HG03432 (cell line): Measurements from ENCODE around the gene DDB1.

Experiments
- ATAC-seq: cut with Tn5 transposase; IDR thresholded peaks from one replicate; pipeline ENCODE4 v1.9.1; 2021; ENCODE audit warnings: mild to moderate bottlenecking, moderate library complexity; ENCODE audit not compliant: unreplicated experiment

DDB1 gene

DNA sequence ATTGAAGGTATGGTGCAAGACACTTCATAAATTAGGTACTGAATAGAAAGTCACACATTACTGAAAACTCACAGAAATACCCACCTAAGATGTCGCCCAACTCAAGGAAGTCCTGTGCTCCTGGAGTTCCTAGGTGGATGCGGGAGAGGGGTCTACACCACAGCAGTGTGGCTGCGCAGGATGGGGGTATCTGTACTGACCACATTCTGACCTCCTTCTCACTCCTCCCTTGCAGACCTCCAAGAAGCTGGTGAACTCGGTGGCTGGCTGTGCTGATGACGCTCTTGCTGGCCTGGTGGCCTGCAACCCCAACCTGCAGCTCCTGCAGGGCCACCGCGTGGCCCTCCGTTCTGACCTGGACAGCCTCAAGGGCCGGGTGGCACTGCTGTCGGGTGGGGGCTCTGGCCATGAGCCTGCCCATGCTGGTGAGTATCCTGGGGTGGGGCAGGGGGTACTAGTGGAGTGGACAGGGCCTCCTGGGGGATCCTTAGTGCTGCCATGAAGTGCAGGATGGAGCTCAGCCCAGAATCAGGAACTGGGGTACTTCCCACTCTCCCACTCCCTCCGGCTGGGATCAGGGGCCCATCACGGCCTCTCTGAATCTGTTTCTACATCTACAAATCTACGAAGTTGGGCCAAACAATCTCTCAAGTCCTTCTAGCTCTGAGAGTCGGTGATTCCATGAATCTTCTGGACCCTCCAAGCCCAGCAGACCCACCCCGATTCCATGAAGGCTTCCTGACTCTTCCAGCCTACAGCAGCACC, 5.0 kb upstream of the DDB1 start:
- ATAC-seq: no peak

DNA sequence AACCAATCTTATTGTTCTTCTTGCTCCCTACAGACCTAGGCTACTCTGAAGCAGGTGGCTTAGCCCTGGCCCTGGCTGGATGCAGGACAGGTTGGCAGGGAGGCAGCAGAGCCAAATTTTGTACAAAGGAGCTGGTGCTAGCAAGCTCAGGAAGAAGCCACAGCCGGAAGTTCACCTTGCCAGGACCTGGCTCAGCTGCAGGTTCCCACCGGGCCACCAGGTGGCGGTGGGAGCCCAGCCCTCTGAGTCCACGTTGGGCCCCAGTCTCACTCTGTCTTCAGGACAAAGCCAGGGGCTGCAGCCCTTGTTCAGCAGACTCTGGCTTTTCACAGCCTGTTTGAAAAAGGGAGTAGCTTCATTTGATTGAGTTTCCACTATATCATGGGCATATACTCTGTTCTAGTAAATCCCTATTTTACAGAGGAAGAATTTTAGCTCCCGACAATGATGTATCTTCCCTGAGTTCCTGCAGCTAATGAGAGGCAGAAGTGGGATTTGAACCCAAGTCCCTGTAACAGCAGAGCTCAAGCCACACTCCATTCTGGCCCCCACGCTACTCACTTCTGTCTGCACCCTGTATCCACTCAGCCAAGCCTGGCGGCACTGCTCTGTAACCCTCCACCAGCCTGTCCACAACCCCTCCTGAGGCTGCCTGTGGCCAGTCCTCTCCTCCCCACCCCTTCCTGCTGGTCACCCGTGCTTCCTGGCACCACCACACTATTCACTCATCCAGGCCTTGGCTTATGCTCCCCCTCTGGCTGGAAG, 3.4 kb upstream of the DDB1 start:
- peak; percentile 56 for ATAC-seq

DNA sequence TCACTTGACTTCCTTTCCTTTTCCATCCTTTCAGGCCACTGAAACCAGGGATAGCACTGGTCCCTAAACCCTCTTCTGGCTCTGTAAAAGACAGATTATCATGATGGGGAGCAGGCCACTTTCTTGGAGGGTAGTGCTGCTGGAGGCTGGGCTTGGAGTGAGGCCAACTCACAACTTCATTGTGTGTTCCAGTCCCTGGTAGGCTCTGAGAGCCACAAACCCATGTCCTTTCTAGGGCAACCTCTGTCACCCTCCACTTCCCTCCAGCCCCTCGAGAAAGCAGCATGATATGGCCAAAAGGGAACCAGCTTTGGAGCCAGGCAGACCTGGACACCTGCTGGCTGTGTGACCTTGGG, 2.4 kb upstream of the DDB1 start:
- ATAC-seq: no peak

GRCh38 chr11:61334434-61335354, 1.8 kb upstream of the DDB1 start:
- no peak for ATAC-seq

DNA sequence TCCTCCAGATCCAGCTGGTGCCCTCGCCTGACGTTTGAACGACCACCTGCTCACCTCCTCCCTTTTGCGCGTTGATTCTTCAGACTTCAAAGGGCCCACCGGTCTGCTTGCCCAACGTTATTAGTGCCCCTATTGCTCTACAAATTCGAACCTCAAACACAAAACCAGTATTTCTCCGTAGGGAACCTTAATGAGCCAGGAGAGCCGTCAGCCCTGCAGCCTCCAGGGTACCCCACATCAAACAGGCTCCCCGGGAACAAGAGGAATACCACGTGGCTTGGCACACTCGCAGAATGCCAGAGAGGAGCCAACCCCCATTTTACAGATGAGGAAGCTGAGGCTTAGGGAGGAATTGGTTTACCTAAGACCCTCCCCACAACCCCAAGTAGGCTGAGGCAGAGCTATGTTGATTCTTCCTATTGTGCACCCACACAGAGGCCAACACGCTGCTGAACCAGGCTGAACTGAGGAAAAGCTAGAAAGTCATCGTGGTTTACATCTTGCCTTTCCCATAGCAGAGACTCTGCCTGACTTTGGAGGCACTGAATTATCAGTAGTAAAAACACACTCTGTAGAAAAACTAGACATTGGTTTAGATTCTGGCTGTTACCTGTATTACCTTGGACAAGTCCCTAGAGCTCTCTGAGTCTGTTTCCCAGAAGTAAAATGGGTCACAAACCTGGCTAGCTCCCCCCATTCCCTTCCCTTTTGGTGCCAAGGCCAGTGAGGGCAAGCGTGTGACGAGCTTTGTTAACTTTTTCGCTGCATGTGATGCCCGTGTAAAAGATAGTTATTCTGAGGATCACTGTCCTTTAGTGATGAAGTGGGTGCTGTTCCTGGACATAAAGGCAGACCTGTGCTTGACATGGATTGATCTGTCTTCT, 887 bp upstream of the DDB1 start:
- ATAC-seq: peak; percentile 5

GRCh38 chr11:61332281-61332796, 566 bp downstream of the DDB1 start:
- no peak for ATAC-seq

GRCh38 chr11:61331651-61332050, 1.3 kb downstream of the DDB1 start:
- no peak for ATAC-seq

- ATAC-seq: no peak
Observed at GRCh38 chr11:61329871-61330270, 3.0 kb downstream of the DDB1 start.

- no peak for ATAC-seq
Observed at GRCh38 chr11:61328351-61328750, 4.6 kb downstream of the DDB1 start.

GRCh38 chr11:61327669-61328071, 5.2 kb downstream of the DDB1 start:
- no peak for ATAC-seq

DNA sequence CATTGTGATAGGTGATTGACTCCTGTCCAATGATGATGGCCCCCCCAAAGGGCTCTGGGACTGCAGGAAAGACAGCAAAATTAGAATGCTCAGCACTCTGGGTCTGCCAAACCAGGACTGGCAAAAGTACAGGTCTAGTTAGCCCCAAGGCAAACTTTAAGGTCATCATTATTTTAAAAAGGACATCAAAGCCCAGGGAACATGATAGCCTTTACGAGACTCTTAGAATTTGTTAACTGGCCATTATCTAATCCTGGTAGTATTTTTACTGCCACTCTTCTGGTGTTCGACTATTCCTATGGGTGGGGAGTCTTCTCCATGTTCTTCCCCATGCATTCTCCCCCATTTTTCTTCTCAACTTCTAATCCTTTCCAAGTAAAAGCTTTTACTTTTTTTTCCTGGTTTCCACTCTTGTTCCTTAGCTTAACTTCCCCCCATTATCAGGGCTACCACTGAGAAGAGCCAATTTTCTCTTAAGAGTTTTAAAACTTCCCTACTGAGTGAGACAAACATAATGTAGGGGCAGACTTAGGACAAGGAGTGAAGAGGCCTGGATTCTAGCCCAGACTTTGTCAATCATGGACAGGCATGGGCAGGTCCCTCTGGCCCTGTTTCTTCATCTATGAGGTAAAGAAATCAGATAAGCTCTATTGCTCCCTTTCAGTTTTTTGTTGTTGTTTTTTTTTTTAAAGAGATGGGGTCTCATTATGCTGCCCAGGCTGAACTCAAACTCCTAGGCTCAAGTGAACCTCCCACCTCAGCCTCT, 7.1 kb downstream of the DDB1 start:
- ATAC-seq: no peak

- ATAC-seq: no peak
Observed at GRCh38 chr11:61315260-61315659, 17.6 kb downstream of the DDB1 start.

DNA sequence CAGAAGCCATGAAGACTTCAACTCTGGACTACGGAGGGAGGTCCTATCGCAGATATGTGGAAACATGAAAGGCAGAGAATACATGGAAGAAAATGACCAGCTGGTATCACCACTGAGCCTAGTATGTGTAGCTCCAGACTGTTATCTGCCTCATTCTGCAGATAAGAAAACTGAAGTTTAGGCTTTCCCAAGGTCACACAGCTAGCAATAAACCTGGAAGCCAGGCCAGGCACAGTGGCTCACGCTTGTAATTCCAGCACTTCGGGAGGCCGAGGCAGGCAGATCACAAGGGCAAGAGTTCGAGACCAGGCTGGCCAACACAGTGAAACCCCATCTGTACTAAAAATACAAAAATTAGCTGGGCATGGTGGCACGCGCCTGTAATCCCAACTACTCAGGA, 22.2 kb downstream of the DDB1 start:
- ATAC-seq: no peak

DNA sequence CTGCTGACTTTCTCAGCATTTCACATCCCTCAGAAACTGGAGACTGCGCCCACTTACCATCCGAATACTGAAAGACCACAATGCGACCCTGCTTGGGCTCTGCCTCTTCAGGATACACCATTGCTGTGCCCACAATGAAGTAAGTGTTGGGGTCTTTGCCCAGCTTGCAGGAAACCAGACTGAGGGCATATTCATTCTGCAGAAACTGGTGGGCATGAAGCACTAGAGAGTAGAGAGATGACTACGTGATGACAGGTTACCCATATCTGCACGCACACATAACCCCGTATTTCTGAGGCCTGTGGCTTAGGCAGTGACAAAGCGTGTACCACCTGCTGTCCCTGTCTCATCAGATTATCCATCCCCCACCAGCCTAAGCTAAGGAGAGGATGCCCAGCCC, 23.2 kb downstream of the DDB1 start:
- no peak for ATAC-seq

- ATAC-seq: no peak
Observed at GRCh38 chr11:61309141-61309540, 23.8 kb downstream of the DDB1 start.

DNA sequence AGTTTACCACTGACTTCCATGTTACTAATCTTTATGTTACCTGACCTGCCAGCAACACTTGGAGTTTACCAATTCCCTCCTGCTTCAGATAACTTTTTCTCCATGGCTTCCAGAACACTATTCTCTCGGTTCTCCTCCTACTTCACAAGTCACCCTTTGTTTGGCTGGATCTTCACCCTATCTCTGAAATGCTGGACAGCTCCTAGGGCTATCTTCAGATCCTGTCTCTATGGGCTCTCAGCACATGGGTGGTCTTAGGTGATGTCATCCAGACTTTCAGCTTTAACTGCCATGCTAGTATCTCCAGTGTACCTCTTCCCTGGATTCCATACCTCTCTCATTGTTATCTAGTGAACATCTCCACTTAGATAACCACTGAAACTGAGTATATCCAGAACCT, 25.6 kb downstream of the DDB1 start:
- ATAC-seq: no peak

DNA sequence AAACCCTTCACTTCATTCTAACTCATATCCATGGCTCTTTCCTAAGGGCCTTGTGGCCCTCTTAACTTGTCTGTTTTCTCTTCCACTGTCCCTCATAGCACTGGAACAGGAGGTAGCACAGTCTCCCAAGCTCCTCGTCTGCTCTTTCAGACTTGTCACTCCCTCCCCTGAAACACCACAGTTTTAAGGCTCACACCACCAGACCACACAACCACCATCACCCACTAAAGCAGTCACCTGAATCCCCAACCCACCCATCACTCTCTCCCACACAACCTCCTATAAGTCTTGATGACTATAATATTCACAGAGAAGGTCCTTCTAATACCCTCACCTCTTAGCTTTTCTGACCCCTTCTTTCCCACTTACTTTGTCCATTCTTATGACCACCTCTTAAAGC, 26.7 kb downstream of the DDB1 start:
- no peak for ATAC-seq

DNA sequence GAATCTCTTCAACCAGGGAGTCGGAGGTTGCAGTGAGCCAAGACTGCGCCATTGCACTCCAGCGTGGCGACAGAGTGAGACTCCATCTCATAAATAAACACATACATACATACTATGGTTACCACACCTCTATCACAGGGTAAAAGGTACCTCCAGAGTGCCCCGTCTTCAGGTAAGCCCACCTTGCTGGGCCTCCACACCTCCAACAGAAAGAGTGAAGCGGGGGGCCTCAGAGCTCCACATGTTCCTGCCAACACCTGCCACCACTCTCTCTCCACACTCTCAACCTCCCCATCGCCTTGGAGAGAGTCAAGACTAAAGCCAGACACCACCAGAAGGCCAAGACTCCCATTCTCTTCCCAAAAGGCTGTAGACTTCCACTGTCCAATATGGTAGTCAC, 27.5 kb downstream of the DDB1 start:
- ATAC-seq: no peak

- ATAC-seq: no peak
Observed at GRCh38 chr11:61303725-61304124, 29.2 kb downstream of the DDB1 start.

DNA sequence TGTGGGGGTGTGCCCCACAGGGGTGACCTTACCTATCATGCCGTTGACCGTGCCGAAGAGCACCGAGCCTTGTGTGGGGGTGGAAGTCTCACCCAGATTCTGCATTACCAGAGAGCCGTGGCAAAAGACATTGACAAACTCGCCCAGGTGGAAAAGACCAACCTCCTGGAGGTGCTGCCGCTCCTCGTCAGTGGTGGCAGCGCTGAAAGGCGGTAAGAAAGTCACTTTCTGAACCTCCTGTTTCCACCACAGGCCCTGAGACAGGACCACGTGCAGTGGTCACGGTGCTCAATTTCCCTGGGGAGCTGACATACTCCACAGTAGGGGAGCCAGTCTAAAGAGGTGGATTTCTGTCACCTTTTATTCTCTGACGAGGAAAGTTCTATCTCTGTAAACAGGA, 30.4 kb downstream of the DDB1 start:
- no peak for ATAC-seq
